ENCODE data around the gene KRTAP1-5.
"Not testable (repeated sequence)": the region's sequence is repeated elsewhere in the genome, so short reads cannot be mapped to it uniquely, and the experiment has no call there.

The KRTAP1-5 gene

DNA sequence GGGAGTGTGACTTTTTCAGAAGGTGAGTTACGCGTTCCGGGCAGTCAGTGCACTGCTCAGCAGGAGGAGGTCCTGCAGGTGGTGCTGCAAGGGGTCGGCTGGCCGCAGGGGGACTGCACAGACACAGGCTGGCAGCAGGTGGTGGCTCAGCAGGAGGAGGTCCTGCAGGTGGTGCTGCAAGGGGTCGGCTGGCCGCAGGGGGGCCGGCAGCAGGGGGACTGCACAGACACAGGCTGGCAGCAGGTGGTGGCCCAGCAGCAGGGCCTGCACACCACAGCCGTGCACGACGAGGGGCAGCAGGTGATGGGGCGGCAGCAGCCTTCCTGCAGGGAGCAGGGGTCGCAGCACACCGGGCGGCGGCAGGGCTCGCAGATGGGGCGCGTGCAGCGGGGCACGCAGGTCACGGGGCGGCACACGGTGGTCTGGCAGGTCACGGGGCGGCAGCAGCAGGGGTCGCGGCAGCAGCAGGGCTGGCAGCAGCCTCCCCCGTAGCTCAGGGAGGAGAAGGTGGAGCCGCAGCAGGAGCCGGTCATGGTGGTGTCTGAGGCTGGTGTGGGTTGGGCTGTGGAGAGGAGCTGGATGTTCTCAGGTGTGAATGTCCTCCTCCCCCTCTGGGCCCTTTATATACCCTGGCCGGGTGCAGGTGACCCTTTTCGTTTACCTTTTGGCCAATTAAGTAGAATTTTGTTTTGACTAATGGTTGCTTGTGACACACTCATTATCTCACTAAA, 19.9 kb upstream of the KRTAP1-5 start, which contains the start of gene KRTAP2-1:
Gene KRTAP2-1 (minus strand): TSS at position 582 of the 731 bp plus-strand sequence. CDS start 49 bp downstream, at position 533.
- DNase-seq: not testable (repeated sequence)

DNA sequence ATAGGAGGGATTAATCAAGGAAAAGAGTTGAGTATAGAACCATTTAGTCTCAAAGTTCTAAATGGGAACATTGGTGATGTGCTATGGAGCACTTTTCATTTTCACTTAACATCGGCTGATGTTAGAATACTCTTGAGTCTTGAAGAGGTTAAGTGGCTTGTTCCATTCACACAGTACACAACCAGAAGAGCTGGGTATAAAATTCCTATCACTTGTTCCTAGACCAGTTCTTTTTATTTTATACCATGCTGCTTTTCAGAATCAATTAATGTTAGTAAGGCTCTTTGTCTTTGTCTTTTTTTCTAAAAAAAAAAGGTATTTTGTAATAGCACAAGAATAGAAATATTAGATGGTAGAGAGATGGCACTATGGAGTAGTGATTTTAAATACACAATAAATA, 15.9 kb upstream of the KRTAP1-5 start:
- DNase-seq: no peak

DNA sequence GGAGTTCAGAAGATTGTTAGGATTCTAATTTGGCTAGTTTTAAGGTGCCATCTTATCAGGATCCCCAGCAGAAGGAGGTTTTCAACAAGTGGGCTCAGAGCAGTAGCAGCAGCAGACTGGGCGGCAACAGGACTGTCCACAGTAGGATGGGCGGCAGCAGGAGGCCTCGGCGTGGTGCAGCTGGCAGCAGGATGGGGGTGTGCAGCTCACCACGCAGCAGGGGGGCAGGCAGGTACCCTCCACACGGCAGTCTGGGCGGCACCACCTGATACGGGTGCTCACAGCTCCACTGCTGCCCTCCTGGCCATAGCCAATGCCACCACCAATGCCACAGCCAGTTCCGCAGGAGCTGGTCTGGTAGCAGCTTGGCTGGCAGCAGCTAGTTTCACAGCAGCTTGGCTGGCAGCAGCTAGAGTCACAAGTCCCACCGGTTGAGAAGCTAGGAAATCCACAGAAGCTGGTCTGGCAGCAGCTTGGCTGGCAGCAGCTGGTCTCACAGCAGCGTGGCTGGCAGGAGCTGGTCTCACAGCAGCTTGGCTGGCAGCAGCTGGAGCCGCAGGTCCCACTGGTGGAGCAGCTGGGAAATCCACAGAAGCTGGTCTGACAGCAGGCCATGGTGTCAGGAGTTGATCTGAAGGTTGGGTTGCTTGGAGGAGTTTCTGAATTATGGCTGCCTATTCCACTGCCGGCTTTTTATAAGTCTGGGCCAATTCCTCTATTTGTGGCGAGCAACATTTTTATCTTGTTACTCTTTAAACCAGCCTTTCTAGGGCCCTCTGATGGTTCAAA, 14.0 kb upstream of the KRTAP1-5 start, which contains the start of gene KRTAP1-1:
Gene KRTAP1-1 (minus strand): TSS at position 668 of the 789 bp plus-strand sequence. CDS start 53 bp downstream, at position 615.
- DNase-seq: not testable (repeated sequence)

DNA sequence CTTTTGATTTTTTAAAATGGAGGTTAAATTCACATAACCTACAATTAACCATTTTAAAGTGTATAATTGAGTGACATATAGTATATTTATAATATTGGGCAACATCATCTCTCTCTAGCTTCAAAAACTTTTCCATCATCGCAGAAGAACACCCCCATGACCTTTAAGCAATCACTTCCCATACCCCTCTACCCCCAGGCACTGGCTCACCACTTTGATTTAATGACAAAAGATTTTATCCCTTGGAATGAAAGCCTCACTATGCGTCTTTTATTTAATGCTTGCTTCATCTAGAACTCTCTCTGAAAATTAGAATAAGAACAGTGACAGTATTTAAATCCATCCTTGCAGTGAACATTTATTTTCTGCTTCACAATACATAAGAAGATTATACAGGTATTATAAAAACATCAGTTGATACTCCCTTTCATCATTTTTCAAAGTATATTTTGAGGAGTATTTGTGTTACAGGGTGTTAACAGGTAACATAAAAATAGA, 10.9 kb upstream of the KRTAP1-5 start:
- DNase-seq: no peak

DNA sequence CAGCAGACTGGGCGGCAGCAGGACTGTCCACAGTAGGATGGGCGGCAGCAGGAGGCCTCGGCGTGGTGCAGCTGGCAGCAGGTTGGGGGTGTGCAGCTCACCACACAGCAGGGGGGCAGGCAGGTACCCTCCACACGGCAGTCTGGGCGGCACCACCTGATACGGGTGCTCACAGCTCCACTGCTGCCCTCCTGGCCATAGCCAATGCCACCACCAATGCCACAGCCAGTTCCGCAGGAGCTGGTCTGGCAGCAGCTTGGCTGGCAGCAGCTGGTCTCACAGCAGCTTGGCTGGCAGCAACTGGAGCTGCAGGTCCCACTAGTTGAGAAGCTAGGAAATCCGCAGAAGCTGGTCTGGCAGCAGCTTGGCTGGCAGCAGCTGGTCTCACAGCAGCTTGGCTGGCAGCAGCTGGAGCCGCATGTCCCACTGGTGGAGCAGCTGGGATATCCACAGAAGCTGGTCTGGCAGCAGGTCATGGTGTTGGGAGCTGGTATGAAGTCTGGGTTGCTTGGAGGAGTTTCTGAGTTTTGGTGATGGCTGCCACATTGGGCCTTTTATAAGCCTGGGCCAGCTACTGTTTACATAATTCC, 7.4 kb upstream of the KRTAP1-5 start, which contains the start of gene KRTAP1-3:
Gene KRTAP1-3 (minus strand): TSS at position 529 of the 590 bp plus-strand sequence. CDS start 53 bp downstream, at position 476.
- not testable (repeated sequence) for DNase-seq

DNA sequence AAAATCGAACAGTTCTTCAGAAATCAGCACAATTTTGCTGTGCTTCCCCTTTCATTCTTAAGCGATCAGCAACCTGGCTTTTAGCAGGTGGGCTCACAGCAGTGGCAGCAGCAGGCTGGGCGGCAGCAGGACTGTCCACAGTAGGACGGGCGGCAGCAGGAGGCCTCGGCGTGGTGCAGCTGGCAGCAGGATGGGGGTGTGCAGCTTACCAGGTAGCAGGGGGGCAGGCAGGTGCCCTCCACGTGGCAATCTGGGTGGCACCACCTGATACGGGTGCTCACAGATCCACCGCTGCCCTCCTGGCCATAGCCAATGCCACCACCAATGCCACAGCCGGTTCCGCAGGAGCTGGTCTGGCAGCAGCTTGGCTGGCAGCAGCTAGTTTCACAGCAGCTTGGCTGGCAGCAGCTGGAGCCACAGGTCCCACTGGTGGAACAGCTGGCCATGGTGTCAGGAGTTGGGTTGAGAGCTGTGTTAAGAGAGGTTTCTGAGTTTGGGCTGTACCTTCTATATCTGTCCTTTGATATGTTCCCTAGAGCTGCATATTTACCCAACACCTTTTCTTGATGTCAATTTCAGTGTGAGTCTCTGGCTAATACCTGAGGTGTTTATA, 2.7 kb upstream of the KRTAP1-5 start, which contains the start of gene KRTAP1-4:
Gene KRTAP1-4 (minus strand): TSS at position 563 of the 613 bp plus-strand sequence. CDS start 117 bp downstream, at position 446.
- DNase-seq: no peak

DNA sequence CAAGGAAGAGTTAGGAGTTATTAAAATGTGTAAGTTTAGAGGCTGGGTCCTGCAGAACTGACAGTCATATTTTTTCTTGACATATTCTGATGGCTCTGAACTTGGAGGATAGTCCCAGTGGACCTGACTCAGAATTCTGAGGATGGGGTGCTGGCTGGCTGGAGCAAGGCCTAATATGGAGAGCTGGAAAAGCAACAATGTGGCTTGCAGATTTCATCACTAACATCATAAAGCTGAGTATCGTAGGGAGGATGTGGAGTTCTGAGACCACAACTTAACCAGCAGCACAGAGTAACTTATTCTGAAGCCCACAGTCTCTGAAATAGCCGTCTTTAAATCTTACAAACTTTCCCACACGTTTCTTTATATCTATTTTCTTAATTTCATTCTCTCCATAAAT, 2.3 kb downstream of the KRTAP1-5 start:
- DNase-seq: no peak

DNA sequence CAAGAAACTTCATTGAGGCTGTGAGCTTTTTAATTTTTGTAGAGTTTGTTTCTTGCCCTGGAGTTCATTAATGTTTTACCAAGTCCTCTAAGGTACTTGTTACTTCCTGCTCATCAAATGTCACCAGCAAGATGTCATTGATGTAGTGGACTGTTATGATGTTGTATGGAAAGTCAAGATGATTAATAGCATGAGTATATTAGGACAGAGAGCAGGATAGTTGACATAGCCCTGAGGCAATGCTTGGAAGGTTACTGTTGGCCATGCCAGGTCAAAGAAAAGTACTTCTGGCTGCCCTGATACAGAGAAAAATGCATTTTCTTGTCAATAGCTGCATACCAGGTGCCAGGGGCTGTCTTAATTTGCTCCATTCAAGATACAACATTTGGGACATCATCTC, 6.7 kb downstream of the KRTAP1-5 start:
- DNase-seq: no peak

DNA sequence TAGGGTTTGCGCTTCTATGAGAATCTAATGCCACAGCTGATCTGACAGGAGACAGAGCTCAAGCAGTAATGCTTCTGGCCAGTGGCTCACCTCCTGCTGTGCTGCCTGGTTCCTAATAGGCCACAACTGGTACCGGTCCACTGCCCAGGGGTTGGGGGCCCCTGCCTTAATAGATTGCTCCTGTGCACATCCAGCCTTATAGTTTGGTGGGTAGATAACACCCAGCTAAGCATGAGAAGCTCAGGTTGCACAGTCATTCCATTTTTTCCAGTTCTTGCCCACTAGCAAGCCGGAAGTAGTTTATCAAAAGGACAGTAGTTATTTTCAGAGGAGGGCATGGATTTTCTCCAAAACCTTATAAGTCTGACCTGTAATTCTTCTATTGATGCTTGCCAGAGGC, 7.6 kb downstream of the KRTAP1-5 start:
- no peak for DNase-seq

DNA sequence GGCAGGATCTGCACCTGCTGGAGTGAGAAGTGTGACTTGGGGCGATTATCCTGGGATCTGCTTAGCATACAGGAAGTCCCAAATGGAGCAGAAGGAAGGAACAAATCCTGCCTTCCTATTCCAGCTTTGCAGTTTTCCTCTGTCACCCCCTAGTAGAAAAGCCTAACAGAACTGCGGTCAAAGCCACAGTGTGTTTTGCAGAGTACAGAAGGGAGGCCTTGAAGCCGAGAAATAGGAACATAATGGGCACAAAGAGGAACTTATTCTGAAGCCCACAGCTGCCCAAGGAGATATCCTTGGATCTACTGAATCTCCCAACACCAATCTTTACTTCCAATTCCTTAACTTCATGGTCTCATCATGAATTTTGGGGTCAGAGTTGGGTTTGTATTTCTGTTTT, 8.5 kb downstream of the KRTAP1-5 start:
- DNase-seq: no peak

DNA sequence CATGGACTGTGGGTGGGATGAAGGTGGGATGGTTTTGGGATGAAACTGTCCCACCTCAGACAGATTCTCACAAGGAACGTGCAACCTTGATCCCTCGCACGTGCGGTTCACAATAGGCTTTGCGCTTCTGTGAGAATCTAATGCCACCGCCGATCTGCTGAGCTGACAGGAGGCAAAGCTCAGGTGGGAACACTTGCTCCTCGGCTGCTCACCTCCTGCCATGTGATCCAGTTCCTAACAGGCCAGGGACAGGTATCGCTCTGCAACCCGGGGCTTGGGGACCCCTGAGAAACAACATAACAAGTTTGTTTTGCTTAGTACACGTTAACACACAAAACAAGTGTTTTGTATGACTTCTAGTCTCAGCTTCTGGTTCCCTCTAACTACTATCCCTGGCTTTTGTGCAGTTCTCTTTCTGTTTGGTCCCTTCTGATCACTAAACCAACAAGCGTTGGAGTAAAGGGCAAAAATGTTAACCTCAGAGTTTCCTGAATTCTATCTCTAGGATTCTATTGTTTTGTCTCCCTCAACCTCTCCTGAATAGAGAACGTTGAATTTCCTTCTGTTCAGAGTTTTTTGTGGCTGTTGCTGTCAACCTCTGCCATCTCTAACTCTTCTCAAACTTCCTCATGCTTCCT, 10.3 kb downstream of the KRTAP1-5 start:
- DNase-seq: no peak

DNA sequence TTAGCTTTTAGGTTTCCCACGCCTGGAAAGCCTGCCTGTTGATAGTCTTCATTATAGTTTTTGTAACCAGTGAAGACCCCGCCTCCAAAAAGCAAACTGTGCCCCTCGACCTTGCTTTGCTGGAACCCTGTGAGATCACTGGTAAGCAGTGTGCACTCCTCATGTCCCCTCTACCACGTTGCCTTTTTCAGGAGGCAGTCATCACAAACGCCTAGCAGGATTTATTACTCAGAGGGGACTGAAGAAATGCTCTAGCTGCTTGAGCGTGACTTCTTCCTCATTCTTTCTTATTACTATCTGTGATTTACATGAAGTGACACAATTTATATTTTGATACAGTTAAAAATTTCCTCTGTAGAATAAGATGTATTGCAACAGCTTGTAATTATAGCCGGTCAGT, 11.6 kb downstream of the KRTAP1-5 start:
- no peak for DNase-seq

DNA sequence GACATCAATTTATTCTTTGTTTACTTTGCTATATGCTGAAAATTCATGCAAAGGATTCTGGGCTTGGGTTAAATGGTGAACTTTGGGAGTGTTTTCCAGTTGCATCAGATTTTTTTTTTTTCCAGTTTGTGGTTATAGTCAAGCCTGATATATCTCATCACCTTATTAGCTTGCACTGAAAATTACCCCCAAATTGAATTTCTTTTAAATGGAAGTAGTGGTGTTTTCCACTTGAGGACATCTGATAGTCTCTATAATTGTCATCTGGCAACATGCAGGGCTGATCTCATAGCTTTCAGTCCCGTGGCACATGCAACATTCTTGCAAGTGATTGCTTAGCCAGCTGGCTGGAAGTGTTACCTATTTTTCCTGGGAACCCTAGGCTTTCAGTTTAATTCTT, 13.4 kb downstream of the KRTAP1-5 start:
- DNase-seq: no peak

DNA sequence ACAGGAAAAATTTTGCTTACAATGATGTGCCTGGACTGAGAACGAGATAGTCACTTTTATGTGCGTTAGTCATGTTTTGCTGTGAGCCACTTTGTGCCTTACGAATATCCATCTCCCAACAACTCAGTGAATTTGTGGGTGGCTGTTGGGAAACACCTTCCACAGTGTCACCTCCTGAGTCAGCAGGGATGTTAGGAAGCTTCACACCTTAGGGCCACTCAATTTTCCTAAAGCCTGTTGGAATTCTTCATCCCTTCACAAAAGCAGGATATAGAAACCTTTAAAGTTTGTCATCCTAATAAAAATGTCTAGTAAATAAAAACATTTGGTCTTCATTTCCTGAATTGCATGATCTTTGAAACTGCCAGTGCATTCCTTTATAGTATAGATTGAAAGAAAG, 13.8 kb downstream of the KRTAP1-5 start:
- no peak for DNase-seq

DNA sequence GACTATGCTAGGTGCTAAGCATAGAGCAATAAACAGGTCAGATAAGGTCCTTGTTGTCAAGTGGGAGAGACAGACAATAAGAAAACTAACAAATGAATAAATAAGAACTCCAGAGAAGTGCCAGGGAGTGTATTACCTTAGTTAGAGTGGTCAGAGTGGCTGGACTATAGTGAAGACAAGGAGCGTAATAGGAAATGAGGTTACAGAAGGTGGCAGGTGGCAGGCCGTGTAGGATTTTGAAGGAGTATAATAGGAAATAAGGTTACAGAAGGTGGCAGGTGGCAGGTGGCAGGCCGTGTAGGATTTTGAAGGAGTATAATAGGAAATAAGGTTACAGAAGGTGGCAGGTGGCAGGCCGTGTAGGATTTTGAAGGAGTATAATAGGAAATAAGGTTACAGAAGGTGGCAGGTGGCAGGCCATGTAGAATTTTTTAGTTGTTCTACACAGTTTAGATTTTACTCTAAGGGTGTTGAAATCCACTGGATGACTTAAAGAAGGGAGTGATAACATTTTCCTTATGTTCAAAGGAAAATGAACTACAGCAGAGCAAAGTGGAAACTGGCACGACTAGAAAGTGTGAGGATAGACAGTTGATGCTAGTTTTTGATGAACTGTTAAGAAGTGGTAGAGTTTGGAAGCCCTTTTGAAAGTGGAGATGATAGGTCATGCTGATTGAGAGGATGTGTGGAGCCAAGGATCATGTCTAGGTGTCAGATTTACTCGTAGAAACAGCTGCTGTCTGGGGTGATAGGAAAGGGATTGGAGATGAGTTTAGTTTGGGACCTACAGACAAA, 14.5 kb downstream of the KRTAP1-5 start:
- DNase-seq: no peak

DNA sequence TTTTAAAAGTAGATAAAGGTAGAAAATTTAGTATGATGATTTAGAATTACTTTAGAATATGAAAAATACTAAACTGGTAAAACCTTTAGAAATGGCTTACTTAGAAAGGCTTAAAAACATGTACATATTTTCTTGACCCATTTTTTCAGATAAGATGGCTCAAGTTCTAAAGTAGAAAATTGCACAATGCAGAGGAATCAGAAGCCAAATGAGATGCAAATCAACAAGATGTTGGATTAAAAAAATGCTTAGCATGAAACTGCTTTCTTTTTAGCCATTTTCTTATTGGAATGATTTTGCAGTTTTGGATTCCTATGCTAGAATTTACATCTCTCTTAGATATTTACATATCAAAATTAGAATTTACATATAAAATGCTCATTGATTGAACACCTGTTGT, 16.6 kb downstream of the KRTAP1-5 start:
- no peak for DNase-seq

DNA sequence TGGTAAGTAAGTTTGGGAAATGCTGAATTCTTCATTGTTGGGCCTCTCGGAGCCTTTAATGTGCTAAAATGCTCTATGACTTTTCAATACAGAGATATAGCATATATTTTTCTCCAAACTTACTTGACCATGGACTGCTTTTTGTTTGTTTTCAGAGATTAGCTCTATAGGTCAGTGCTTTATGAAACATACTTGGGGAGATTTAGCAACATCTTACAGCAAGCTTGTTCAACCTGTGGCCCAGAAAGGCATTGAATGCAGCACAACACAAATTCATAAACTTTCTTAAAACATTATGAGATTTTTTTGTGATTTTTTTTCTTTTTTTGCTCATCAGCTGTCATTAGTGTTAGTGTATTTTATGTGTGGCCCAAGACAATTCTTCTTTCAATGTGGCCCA, 17.1 kb downstream of the KRTAP1-5 start:
- no peak for DNase-seq

DNA sequence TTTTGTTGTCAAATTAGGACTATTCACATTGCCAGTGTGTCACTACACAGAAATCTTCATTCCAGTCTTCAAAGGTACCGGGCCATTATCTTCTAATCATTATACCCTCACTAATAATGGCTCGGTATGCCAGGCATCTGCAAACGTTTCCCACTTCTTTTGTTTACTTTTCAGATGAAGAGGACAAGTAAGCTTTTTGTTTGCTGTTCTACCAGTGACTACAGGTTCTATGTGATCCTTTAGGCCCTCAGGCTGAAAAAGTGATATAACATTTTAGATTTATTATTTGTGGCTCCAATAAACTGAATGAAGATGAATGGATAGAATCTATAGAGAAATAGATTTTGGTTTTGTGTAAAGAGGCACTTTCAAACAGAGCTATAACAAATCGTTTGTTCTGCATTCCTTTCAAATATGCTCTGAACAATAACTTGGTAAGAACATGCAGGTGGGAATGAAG, 17.7 kb downstream of the KRTAP1-5 start:
- DNase-seq: no peak

DNA sequence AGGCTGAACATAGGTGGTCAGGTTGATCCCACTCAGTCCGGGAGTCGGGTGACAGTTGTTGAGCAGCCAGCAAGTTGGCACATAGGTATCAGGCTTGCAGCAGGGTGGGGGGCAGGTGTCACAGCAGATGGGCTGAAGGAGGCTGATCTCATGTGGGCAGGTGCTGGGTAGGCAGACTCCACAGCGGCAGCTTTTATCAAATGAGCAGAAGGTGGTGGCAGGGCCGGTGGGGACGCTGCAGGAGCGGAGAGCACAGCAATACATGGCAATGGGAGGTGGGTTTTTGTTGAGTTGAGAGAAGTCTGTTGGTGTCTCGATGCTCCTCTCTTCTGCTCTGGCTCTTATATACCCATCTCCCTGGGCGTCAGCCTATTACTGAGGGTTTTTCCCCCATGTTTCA, 18.2 kb downstream of the KRTAP1-5 start, which contains the start of gene KRTAP3-1:
Gene KRTAP3-1 (minus strand): TSS at position 318 of the 400 bp plus-strand sequence. CDS start 54 bp downstream, at position 264.
- no peak for DNase-seq

DNA sequence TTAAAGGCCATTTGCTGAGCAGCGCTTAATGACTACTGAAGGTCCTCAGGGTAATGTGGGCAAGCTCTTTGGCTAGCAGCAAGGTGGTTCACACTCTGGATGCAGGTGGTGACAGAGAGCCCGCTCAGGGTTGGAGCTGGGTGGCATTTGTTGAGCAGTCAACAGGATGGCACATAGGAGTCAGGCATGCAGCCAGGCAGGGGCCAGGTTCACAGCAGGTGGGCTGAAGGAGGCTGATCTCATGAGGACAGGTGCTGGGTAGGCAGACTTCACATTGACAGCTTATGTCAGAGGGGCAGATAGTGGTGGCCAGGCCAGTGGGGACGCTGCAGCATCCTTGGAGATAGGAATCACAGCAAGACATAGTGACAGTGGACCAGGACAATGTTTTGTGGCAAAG, 22.6 kb downstream of the KRTAP1-5 start:
- no peak for DNase-seq

DNA sequence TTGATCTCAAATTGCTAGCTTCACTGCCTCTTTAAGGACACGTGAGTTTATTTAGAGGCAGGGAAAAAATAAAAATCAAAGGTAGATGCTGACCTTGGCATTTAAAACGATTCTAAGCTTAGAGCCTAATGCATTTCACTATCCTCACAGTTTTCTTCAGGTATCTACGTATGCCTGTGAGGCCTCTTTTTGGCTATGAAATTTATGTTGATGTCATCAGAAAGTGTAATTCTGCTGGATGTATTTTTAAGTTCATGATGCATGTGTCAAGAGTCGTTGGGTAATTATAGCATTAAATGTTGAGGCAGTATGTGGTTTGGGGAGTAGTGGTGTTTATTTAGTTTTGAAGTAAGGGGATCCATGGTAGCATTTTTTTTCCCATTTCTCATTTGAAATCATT, 23.1 kb downstream of the KRTAP1-5 start:
- no peak for DNase-seq
